GM19328 (cell line): ENCODE data around the gene ZBBX.
"Not testable (repeated sequence)": the region's sequence is repeated elsewhere in the genome, so short reads cannot be mapped to it uniquely, and the experiment has no call there.

Source experiments
- ATAC-seq: cut with Tn5 transposase; IDR thresholded peaks from one replicate; pipeline ENCODE4 v1.9.1; 2021; ENCODE audit warnings: mild to moderate bottlenecking, moderate library complexity; ENCODE audit not compliant: unreplicated experiment

ZBBX gene, protein sequence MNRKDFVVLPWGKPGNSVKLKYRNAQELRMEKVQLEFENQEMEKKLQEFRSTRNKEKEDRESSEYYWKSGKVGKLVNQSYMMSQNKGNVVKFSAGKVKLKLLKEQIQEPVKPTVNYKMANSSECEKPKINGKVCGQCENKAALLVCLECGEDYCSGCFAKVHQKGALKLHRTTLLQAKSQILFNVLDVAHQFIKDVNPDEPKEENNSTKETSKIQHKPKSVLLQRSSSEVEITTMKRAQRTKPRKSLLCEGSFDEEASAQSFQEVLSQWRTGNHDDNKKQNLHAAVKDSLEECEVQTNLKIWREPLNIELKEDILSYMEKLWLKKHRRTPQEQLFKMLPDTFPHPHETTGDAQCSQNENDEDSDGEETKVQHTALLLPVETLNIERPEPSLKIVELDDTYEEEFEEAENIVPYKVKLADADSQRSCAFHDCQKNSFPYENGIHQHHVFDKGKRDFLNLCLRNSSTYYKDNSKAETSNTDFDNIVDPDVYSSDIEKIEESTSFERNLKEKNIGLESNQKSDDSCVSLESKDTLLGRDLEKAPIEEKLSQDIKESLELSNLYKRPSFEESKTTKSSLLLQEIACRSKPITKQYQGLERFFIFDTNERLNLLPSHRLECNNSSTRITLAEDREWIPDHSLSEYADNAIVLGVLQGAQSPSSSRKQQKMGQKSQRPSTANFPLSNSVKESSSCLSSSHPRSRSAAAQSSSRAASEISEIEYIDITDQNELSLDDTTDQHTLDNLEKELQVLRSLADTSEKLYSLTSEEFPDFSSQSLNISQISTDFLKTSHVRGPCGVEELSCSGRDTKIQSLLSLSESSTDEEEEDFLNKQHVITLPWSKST

DNA sequence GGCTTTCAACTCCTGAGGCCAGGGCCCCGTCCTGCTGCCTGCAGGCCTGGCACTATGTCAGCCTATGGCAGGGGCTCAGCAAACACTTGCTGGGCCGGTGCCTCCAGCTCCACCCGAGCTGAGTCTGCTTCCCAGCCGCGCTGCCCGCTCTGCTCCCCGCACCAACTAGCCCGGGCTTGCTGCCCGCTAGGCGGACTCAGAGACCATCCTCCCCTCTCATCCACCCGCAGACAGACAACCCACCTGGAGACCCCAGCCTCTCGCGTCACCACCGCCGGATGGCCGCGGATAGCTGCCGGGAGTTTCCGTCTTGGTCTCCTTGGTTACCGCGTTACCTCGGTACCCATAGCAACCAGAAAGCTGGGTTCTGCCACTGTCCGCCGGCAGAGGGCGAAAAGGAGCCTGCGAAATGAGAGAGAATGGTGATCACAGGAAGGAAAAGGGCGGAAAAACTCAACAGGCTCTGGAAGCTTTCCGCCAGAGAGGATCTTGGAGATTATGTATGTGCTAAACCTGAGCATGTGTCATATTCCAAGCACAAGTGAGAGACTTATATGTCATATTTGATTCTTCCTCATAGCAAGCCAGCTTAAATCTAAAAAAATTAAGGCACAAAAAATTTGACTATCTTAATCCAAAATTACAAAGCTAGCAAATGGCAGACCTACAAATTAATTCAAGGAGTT lies at the start of gene ZBBX:
Gene ZBBX, minus strand, starts transcription at position 294 of the 686 bp plus-strand sequence. CDS start 7,396 bp downstream, outside the sequence.
- peak; percentile 100 for ATAC-seq

DNA sequence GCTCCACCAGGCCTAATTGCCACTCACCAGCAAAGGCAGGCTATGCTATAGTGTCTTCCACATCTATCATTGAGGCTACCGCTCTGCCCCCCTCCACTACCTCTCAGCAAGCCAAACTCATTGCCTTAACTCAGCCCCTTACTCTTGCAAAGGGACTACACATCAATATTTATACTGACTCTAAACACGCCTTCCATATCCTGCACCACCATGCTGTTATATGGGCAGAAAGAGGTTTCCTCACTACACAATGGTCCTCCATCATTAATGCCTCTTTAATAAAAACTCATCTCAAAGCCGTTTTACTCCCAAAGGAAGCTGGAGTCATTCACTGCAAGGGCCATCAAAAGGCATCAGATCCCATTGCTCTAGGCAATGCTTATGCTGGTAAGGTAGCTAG lies 46.9 kb upstream of the ZBBX start:
- not testable (repeated sequence) for ATAC-seq

DNA sequence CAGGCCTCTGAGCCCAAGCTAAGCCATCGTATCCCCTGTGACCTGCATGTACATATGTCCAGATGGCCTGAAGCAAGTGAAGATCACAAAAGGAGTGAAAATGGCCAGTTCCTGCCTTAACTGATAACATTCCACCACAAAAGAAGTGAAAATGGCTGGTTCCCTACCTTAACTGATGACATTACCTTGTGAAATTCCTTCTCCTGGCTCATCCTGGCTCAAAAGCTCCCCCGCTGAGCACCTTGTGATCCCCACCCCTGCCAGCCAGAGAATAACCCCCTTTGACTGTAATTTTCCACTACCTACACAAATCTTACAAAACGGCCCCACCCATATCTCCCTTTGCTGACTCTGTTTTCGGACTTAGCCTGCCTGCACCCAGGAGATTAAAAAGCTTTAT lies 42.3 kb upstream of the ZBBX start:
- not testable (repeated sequence) for ATAC-seq

- ATAC-seq = no peak
Observed at GRCh38 chr3:167409611-167410010, 29.5 kb upstream of the ZBBX start.

DNA sequence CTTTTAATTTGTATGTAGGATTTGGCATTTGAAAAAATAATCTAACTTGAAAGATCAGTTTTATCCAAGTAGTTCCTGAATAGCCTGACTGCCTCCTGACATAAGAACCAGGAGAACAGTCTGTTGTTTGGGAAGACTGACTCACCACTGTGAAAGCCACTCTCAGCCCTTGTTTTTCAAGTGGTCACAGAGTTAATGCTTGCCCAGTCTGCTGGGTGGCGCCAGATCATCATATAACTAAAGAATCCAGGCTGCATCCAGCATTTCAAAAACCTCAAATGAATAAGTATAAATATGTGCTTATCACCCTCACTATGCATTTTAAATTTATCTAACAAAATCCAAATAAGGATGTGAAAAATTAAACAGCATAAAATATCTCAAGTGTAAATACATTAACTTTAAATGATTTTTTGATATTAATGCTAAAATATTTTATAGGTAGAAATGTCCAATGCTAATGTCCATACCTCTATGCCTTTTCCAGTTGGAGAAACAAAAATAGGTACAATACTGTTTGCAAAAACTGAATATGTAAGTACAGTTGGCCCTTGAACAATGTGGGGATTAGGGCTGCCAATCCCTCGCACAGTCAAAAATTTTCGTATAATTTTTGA lies 26.9 kb upstream of the ZBBX start:
- no peak for ATAC-seq

DNA sequence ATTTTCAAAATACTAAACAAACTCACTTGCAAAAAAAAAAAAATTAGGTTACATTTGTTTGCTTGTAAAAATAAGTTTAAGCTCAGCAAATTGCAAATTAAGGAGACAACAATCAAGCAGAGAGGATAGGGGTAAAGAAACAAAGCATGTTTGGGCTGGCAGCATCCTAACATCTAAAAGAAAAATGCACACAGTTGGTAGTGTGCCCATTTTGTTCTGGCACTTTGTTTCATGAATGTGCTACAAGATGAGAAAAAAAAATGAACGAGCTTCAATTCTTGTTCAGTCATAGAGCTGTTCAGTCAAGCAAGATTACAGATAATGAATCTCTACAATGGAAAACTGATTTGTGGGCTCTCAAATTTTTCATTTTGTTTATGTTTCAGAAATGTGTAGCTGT lies 17.7 kb upstream of the ZBBX start:
- ATAC-seq = no peak

DNA sequence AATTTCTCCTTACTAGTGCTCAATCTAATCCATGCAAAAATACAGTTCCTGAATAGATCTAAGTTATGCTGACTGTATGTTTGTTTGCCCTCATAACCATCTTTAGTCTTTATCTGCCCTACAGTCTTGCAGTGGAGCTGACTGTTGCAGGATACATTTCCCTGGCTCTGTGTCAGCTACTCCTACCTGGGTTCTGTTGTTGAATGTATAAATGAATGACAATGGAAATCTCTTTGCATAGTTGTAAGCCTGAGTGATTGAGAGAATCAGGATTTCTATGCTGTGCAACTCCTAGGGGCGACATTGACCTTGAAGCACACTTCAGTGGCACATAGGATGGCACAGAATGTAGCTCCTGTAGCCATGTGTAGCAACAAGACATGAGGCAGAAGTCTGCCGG lies 16.0 kb upstream of the ZBBX start:
- ATAC-seq = no peak

DNA sequence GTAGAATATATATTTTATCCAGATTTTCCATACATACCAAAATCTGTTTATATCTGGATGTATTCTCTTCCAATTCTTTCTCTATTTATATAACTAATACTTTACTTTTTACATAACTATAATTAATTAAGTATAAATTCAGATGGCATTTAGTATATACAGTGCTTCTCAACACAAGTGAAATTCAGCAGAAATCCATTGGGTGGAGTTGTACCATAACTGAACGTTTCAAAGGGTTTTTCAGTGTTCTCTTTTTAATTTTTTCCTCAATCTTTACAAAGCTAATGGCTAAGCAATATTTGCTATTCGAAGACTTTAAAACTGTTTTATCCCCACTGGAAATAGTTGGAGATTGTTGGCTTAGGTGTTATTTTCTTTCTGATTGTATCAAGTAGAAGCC lies 13.9 kb upstream of the ZBBX start:
- no peak for ATAC-seq

- no peak for ATAC-seq
Observed at GRCh38 chr3:167382155-167382554, 2.1 kb upstream of the ZBBX start.

DNA sequence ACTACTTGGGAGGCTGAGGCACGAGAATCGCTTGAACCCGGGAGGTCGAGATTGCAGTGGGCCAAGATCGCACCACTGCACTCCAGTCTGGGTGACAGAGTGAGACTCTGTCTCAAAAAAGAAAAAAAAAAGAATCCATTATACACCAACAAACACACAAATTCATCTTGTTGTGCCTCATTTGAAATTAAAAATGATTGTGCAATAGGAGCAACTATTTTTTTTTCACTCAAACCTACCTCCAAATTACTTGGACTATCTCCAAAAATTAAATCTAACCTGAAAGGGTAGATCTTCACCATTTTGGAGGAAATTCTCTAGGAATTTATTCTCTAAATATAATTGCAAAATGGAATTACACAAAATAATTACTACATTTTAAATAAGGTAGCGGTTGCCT lies 4.6 kb downstream of the ZBBX start:
- no peak for ATAC-seq

- no peak for ATAC-seq
Observed at GRCh38 chr3:167372138-167372537, 8.0 kb downstream of the ZBBX start.

- ATAC-seq = no peak
Observed at GRCh38 chr3:167361948-167362347, 18.1 kb downstream of the ZBBX start.

DNA sequence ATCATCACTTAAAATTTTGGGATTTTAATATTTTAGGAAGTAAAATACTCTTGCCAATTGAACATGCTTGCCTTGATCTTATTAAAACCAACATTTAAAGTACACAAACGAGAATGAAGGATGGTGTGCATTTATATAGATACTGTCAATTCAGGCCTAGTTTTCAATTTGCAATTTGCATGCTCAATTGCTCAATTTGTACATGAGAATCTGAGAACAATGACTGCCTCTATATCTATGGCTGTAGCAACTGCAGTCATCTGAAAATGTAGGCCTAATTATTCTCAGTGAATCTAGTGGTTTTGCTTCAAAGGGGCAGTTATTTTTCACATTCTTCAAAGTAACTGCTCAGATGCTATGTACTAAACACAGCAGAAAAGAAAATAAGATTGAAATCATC lies 18.8 kb downstream of the ZBBX start:
- no peak for ATAC-seq

GRCh38 chr3:167355446-167355845 lies 24.7 kb downstream of the ZBBX start:
- ATAC-seq = no peak

GRCh38 chr3:167354751-167355150 lies 25.3 kb downstream of the ZBBX start:
- no peak for ATAC-seq

DNA sequence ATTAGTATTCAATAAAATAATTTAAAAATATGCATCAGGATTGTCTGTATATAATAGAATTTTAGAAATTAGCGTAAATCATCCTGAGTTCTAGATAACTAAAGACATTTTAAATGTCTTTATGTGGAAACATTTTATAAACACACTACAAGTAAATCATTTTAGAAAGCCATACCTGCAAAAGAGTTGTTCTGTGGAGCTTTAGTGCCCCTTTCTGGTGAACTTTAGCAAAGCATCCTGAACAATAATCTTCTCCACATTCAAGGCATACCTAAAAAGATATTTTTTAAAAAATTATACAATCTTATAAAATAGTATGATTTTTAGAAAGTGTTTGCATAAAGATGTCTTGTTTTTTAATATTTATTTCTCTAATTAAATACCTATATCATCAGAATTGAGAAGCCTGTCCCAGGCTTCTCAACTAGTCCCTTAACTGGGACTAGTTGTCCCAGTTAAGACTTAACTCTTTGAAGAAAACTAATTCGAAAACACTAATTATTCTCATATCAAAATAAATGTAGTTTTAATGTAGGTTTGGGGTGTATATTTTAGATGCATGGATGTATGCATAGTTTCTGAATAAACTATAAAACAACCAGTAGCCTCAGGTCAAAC lies 29.7 kb downstream of the ZBBX start:
- ATAC-seq = no peak

GRCh38 chr3:167346171-167346570 lies 33.9 kb downstream of the ZBBX start:
- ATAC-seq = no peak

GRCh38 chr3:167330993-167331785 lies 48.9 kb downstream of the ZBBX start:
- no peak for ATAC-seq

DNA sequence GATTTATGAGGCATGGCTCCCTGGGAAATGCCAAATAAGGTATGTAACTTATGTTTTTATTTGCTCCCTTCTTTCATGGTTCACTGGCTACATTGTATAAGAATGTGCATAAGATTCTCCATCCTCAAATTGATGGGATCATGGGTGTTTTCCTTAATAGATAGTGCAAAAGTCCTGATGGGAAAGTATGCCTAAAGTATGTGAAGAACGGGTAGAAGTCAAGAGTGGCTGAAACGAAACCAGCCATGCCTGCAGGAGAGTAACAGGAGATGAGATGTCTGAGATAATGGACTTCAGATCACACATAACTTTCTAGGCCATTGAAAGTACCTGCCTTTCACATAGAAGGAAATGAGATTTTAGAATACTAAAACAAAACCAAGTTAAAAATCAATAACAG lies 56.5 kb downstream of the ZBBX start:
- no peak for ATAC-seq
